K562 (cell line): ENCODE measurements around the gene HSFX3. TPM values are rescaled to one million over a fixed set of nuclear protein-coding genes. Genes with fewer than 3 reads are reported as not detected.
"Not testable (repeated sequence)": the region's sequence is repeated elsewhere in the genome, so short reads cannot be mapped to it uniquely, and the experiment has no call there.

ENCODE experiments used
- ATAC-seq: fragments of 200-7000 bp; cut with Tn5 transposase; 3 replicates; pipeline ENCODE4 v1.9.1; 2020; ENCODE audit warnings: moderate library complexity
- BruUV-seq: library from RNA; stranded (reverse); fragments of 400-500 nt; replicated peaks from 2 replicates; lab custom pipeline; 2021; lab: Mats Ljungman, UMichigan
- CTCF ChIA-PET: fragments of 300-600 bp; formaldehyde crosslinking; extraction: SDS; loops from one replicate; lab custom pipeline; 2021; ENCODE audit warnings: low intra/inter-chr PET ratio; lab: Yijun Ruan, JAX
- POLR2A ChIA-PET: fragments of 300-600, 350-650 bp; sonication (Branson Sonifier 250); formaldehyde crosslinking; extraction: SDS; loops from one replicate; lab custom pipeline; 2021; ENCODE audit warnings: antibody characterized with exemption, inconsistent platforms; lab: Yijun Ruan, JAX
- DNase-seq, 4 experiments: peaks; one replicate each; pipeline versions ENCODE4 v3.0.0 to v3.0.0-alpha.2; 2011 to 2018; ENCODE audit warnings: low spot score in 3 of 4, mixed read lengths in 3 of 4; ENCODE audit errors: extremely low read depth in 1 of 4
- FAIRE-seq: peaks from 2 replicates; lab custom pipeline; 2011; peaks lifted over from hg19 to GRCh38; lab: Jason Lieb, UNC
- H2AFZ ChIP-seq: 2 replicates; pipeline ENCODE4 v1.6.0; 2011; ENCODE audit warnings: low read depth, low read length, control low read depth, inconsistent platforms
- H3K27ac ChIP-seq: fragments of 200-600 bp; 3 replicates; pipeline ENCODE4 v1.8.0; 2011; ENCODE audit warnings: low read depth, mild to moderate bottlenecking, control low read depth, inconsistent platforms, low read length, moderate library complexity, mixed read lengths; ENCODE audit errors: extremely low read depth
- H3K27me3 ChIP-seq, 2 experiments: fragments of 300-600 bp in 1 of 2; 2 replicates in 1 of 2; 3 replicates in 1 of 2; pipeline versions ENCODE4 v1.6.0 to v1.8.0; 2011; ENCODE audit warnings: inconsistent platforms in 2 of 2, low read length in 2 of 2, mild to moderate bottlenecking in 1 of 2, mixed read lengths in 1 of 2, moderate library complexity in 1 of 2; ENCODE audit not compliant: control insufficient read depth in 2 of 2, insufficient read depth in 2 of 2
- H3K36me3 ChIP-seq: fragments of 300-600 bp; 3 replicates; pipeline ENCODE4 v1.8.0; 2011; ENCODE audit warnings: mild to moderate bottlenecking, low read length, inconsistent platforms; ENCODE audit not compliant: control insufficient read depth, insufficient read depth
- H3K4me1 ChIP-seq, 2 experiments: fragments of 200-600 bp in 1 of 2; replicated peaks in 1 of 2; 2 replicates in 1 of 2; 3 replicates in 1 of 2; pipeline versions ENCODE4 v1.5.1 to v1.8.0; 2011; ENCODE audit warnings: inconsistent platforms in 2 of 2, low read length in 2 of 2, mild to moderate bottlenecking in 1 of 2, mixed read lengths in 1 of 2, moderate library complexity in 1 of 2; ENCODE audit not compliant: control insufficient read depth in 2 of 2, insufficient read depth in 2 of 2
- H3K4me2 ChIP-seq: 2 replicates; pipeline ENCODE4 v1.6.1; 2011; ENCODE audit warnings: low read length, control low read depth, inconsistent platforms, mixed read lengths; ENCODE audit not compliant: insufficient read depth
- H3K4me3 ChIP-seq: fragments of 200-600 bp; sonication (generic), shearing (Covaris generic); 2 replicates; pipeline ENCODE4 v1.5.1; 2016; ENCODE audit warnings: control low read depth, inconsistent platforms
- H3K79me2 ChIP-seq: fragments of 200-600 bp; 3 replicates; pipeline ENCODE4 v1.8.0; 2011; ENCODE audit warnings: low read length, inconsistent platforms; ENCODE audit not compliant: control insufficient read depth, insufficient read depth
- H3K9ac ChIP-seq, 2 experiments: 2 replicates each; pipeline versions ENCODE4 v1.6.0 to v1.6.1; 2011; ENCODE audit warnings: low read depth in 2 of 2, low read length in 2 of 2, control low read depth in 1 of 2, inconsistent platforms in 1 of 2, mild to moderate bottlenecking in 1 of 2, mixed read lengths in 1 of 2; ENCODE audit not compliant: insufficient read depth in 1 of 2
- H3K9me1 ChIP-seq: one replicate; pipeline ENCODE4 v1.6.0; 2011; ENCODE audit warnings: inconsistent platforms, mild to moderate bottlenecking, low read length, moderate library complexity; ENCODE audit not compliant: control insufficient read depth, insufficient read depth
- H3K9me3 ChIP-seq: replicated peaks from 2 replicates; pipeline ENCODE4 v1.5.1; 2011; ENCODE audit warnings: low read depth, low read length, inconsistent platforms; ENCODE audit not compliant: control insufficient read depth, insufficient read depth
- H4K20me1 ChIP-seq: replicated peaks from 2 replicates; pipeline ENCODE4 v1.6.1; 2011; ENCODE audit warnings: low read length, inconsistent platforms, mixed read lengths; ENCODE audit not compliant: control insufficient read depth, insufficient read depth
- WGBS: fragments of 100-300 bp; shearing (Covaris generic); methylation state at CpG from one replicate; pipeline ENCODE4 v1.1.6; 2016; ENCODE audit warnings: low coverage, mixed read lengths; ENCODE audit not compliant: insufficient coverage; ENCODE audit errors: missing lambda C conversion rate; 5-methylcytosine and 5-hydroxymethylcytosine counted together
- in situ Hi-C: fragments of 300-500 bp; cut with MboI; formaldehyde crosslinking; loops from 4 replicates; pipeline ENCODE4 v1.15.0; 2018; ENCODE audit warnings: inconsistent platforms, mixed read lengths
- intact Hi-C: fragments of 100-400 bp; cut with micrococcal nuclease; formaldehyde crosslinking; loops from 2 replicates; pipeline ENCODE4 v1.14.2; 2022
- polyA plus RNA-seq, 8 experiments: library from polyadenylated mRNA; depleted of rRNA in 4 of 8; stranded (reverse) in 5 of 8; unstranded in 3 of 8; fragments of >200 nt; fragmentation: Nextera tagmentation in 2 of 8; fragmentation: Illumina TruSeq in 1 of 8; extraction: Ambion mirVana in 2 of 8; extraction: Trizol in 1 of 8; gene quantifications; 2 replicates each; pipeline versions ENCODE4 v1.2.1 to v1.2.3, GENCODE V29; 2011 to 2014; ENCODE audit warnings: inconsistent platforms in 1 of 8, missing spikeins in 1 of 8
- total RNA-seq, 7 experiments: library from RNA; depleted of rRNA in 6 of 7; stranded (reverse); fragments of >200 nt in 6 of 7; fragmentation: Illumina TruSeq in 2 of 7; extraction: Trizol in 2 of 7; gene quantifications; 2 replicates each; pipeline versions ENCODE4 v1.2.1 to v1.2.3, GENCODE V29; 2011 to 2021; ENCODE audit warnings: low replicate concordance in 1 of 7

The HSFX3 gene
- total and polyA plus RNA-seq, 9 of the 15 experiments (the other 6 are each of a cell fraction or from before 2014, with no cell fraction given) = 0.08 to 0.10 TPM; not detected in 7

DNA sequence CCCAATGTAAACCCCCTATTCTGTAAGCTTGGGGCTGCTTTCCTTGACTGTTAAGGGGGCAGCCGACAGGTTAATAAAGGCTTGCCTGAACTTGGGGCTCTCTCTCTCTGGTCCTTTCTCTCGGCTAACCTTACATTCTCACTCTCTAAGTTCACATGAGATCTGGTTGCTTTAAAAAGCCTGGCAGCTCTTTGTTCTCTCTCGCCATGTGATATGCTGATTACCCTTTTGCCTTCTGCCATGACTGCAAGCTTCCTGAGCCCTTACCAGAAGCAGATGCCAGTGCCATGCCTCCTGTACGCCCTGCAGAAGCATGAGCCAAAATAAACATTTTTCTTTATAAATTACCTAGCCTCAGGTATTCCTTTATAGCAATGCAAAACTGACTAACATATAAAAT is 5.5 kb upstream of the HSFX3 start:
- H3K9me1 ChIP-seq, FAIRE-seq: not testable (repeated sequence)
- WGBS = no CpG with 5 or more reads among the region's 4 CpGs

DNA sequence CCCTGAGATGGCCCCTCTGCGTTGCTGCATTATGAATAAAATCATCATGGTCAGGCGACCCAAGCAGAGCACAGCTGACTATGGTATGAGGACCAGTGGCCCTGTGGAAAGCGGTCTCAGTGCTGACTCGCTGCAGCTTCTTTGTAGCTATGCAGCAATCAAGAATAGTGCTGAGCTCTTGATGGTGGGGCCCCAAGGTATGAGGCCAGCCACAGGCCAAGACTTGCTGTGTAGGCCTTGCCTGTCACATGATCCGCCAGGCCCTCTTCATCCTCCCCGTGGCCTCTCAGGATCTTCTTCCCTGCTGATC is 2.2 kb upstream of the HSFX3 start:
- H3K9me1 ChIP-seq, in situ Hi-C loops, ATAC-seq, intact Hi-C loops, FAIRE-seq, H3K9ac ChIP-seq, DNase-seq, H2AFZ ChIP-seq, H4K20me1 ChIP-seq, POLR2A ChIA-PET, H3K79me2 ChIP-seq, H3K4me2 ChIP-seq, H3K36me3 ChIP-seq, H3K9me3 ChIP-seq, CTCF ChIA-PET, H3K4me3 ChIP-seq, BruUV-seq, H3K27me3 ChIP-seq, H3K27ac ChIP-seq, H3K4me1 ChIP-seq: not testable (repeated sequence)
- no CpG with 5 or more reads among the region's 6 CpGs for WGBS

More for the DNA sequence above, 5.5 kb upstream of the HSFX3 start:
- H3K4me1 ChIP-seq, in situ Hi-C loops, ATAC-seq, H3K27me3 ChIP-seq, H2AFZ ChIP-seq, intact Hi-C loops, H4K20me1 ChIP-seq, H3K4me3 ChIP-seq, BruUV-seq, H3K27ac ChIP-seq, POLR2A ChIA-PET, H3K4me2 ChIP-seq, DNase-seq, H3K79me2 ChIP-seq, H3K9ac ChIP-seq, H3K36me3 ChIP-seq, H3K9me3 ChIP-seq, CTCF ChIA-PET: not testable (repeated sequence)

DNA sequence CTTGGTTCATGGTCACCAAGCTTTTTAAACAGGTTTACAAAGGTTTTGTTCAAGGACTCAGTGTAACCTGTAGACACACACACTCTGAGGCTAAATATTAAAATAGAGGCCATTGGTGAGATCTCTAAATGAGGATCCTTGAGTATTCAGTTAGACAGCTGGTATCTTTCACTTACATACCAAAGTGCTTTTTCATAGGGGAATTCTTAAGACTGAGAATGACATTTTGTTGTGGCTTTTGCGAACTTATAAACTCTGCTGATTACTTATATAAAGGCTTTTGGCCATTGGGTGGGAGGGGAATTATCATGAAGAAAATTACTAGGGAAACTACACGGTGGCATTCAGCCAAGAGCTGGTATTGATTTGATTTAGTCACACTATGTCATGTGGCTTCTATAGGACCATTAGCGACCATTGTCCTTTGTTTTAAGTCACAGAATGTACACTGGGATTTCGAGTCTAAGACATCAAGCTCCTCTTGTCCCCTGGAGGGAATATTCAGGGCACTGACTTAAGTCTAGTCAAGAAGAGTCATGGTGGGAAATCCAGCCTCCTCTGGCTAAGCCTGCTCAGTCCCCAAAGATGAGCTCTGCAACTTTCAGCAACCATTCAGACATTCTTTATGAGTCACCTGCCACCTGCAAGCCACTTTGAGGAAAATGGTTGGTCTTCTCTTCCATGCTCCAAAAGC is 1.7 kb upstream of the HSFX3 start:
- H3K79me2 ChIP-seq, H3K9ac ChIP-seq, H3K9me1 ChIP-seq, H3K27ac ChIP-seq, intact Hi-C loops, H3K4me1 ChIP-seq, BruUV-seq, POLR2A ChIA-PET, FAIRE-seq, H3K27me3 ChIP-seq, ATAC-seq, H3K4me2 ChIP-seq, CTCF ChIA-PET, H4K20me1 ChIP-seq, in situ Hi-C loops, H2AFZ ChIP-seq, H3K9me3 ChIP-seq, H3K4me3 ChIP-seq, DNase-seq, H3K36me3 ChIP-seq: not testable (repeated sequence)
- WGBS = no CpG with 5 or more reads among the region's 4 CpGs

DNA sequence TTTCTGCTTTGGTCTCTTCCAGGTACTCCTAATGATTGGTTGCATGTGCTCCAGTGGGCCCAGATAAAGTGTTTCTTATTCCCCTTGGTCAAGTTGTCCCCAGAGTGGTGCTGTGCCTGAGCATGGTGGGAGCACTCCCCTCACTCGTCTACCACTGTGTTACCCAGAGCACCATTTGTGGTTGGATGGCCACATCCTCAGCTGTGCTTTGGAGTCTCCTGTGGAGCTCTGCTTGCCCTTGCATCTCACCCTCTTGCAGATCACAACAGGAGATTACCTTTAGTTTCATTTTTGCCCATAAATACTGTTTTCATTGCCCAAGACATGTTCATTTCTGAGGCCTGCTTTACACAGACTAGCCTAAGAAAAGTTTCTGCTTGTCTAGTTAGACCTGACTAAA is 730 bp upstream of the HSFX3 start:
- H3K27me3 ChIP-seq, POLR2A ChIA-PET, H3K4me2 ChIP-seq, ATAC-seq, DNase-seq, H2AFZ ChIP-seq, H3K27ac ChIP-seq, intact Hi-C loops, CTCF ChIA-PET, H3K9me1 ChIP-seq, FAIRE-seq, H3K9ac ChIP-seq, H3K36me3 ChIP-seq, H4K20me1 ChIP-seq, H3K79me2 ChIP-seq, BruUV-seq, in situ Hi-C loops, H3K9me3 ChIP-seq, H3K4me3 ChIP-seq, H3K4me1 ChIP-seq: not testable (repeated sequence)
- WGBS = no CpG with 5 or more reads among the region's 1 CpG
